HUES6 (cell line): ENCODE data around the gene MLH3.
A peak's percentile ranks its signal among the peaks of the same experiment; 100 is the strongest.
"Not testable (repeated sequence)": the region's sequence is repeated elsewhere in the genome, so short reads cannot be mapped to it uniquely, and the experiment has no call there.

ENCODE experiments used
- H3K27ac ChIP-seq: 2 replicates; pipeline ENCODE4 v1.7.0; 2013; ENCODE audit warnings: low read depth, mild to moderate bottlenecking, low read length, inconsistent platforms
- H3K27me3 ChIP-seq: 2 replicates; pipeline ENCODE4 v1.6.1; 2013; ENCODE audit warnings: low read length; ENCODE audit not compliant: control insufficient read depth, insufficient read depth
- H3K36me3 ChIP-seq: 2 replicates; pipeline ENCODE4 v1.6.1; 2013; ENCODE audit warnings: low read length; ENCODE audit not compliant: control insufficient read depth, insufficient read depth
- H3K4me1 ChIP-seq: 2 replicates; pipeline ENCODE4 v1.6.1; 2013; ENCODE audit warnings: low read length; ENCODE audit not compliant: control insufficient read depth, insufficient read depth
- H3K4me3 ChIP-seq: 2 replicates; pipeline ENCODE4 v1.5.1; 2013; ENCODE audit warnings: low read depth, low read length
- H3K9ac ChIP-seq: one replicate; pipeline ENCODE4 v1.6.1; 2013; ENCODE audit warnings: mild to moderate bottlenecking, low read length
- H3K9me3 ChIP-seq: 2 replicates; pipeline ENCODE4 v1.6.1; 2013; ENCODE audit warnings: low read depth, low read length; ENCODE audit not compliant: control insufficient read depth, insufficient read depth

The MLH3 gene

DNA sequence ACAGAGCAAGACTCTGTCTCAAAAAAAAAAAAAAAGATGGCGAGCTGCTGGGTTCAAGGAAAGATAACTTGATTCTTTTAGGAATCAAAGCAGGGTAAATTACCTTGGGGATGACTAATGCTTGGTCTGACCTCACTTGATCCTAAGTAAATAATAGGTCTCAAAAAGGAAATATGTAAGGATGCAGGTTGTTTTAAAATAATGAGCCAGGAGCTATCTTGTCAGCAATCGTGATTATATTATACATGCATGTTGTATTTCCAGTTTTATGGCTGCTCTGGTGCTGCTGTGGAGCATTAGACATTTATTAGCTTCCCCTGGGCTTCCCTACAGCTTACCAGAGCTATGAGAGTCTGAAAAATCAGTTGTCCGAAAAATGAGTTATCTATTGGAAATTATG lies 45.9 kb downstream of the MLH3 start:
- Histone ChIP-seq H3K27me3 (no peaks in the 10 kb centered on the region), H3K27ac (no peak overlapping the region), H3K36me3 (peaks cover 52% of the 10 kb centered on the region), H3K9me3 (no peaks in the 10 kb centered on the region), H3K4me1 (peaks cover 11% of the 10 kb centered on the region; the same call in 1 of the 2 replicates), H3K9ac (no peak overlapping the region), H3K4me3 (no peak overlapping the region)

GRCh38 chr14:75003250-75004027 lies 47.8 kb downstream of the MLH3 start:
- H3K4me3 ChIP-seq, result peak overlapping the region; percentile 95
- no peaks in the 10 kb centered on the region for H3K27me3 ChIP-seq
- H3K4me1 ChIP-seq, result peaks cover 11% of the 10 kb centered on the region; the same call in 1 of the 2 replicates
- H3K9ac ChIP-seq, result peak overlapping the region; percentile 88
- H3K27ac ChIP-seq, result peak overlapping the region; percentile 42; the same call in 1 of the 2 replicates
- H3K36me3 ChIP-seq, result peaks cover 36% of the 10 kb centered on the region
- no peaks in the 10 kb centered on the region for H3K9me3 ChIP-seq

- peak within 1 kb of the TSS; percentile 88 for H3K9ac ChIP-seq
- H3K4me1 ChIP-seq, result peaks cover 11% of the 10 kb centered on the region; the same call in 1 of the 2 replicates
- H3K27me3 ChIP-seq, result no peaks in the 10 kb centered on the region
- H3K36me3 ChIP-seq, result peaks cover 28% of the 10 kb centered on the region
- H3K4me3 ChIP-seq, result peak within 1 kb of the TSS; percentile 95
- H3K9me3 ChIP-seq, result no peaks in the 10 kb centered on the region
- H3K27ac ChIP-seq, result peak within 1 kb of the TSS; percentile 42; the same call in 1 of the 2 replicates
Observed at GRCh38 chr14:75002392-75003249, 48.6 kb downstream of the MLH3 start, which contains the start of gene EIF2B2. Gene EIF2B2, plus strand, starts transcription at chr14:75002921. Its CDS starts 70 bp downstream, at chr14:75002991.

- H3K4me3 ChIP-seq, result peak overlapping the region; percentile 95
- peaks cover 21% of the 10 kb centered on the region for H3K36me3 ChIP-seq
- H3K9me3 ChIP-seq, result no peaks in the 10 kb centered on the region
- H3K27ac ChIP-seq, result no peak overlapping the region
- no peaks in the 10 kb centered on the region for H3K27me3 ChIP-seq
- no peak overlapping the region for H3K9ac ChIP-seq
- peaks cover 11% of the 10 kb centered on the region; the same call in 1 of the 2 replicates for H3K4me1 ChIP-seq
Observed at GRCh38 chr14:75001899-75002298, 49.4 kb downstream of the MLH3 start.

GRCh38 chr14:75001261-75001660 lies 50.0 kb downstream of the MLH3 start:
- no peak overlapping the region for H3K27ac ChIP-seq
- no peaks in the 10 kb centered on the region for H3K9me3 ChIP-seq
- no peaks in the 10 kb centered on the region for H3K27me3 ChIP-seq
- H3K9ac ChIP-seq, result no peak overlapping the region
- H3K36me3 ChIP-seq, result peaks cover 15% of the 10 kb centered on the region
- no peak overlapping the region for H3K4me3 ChIP-seq
- peaks cover 11% of the 10 kb centered on the region; the same call in 1 of the 2 replicates for H3K4me1 ChIP-seq

- H3K36me3 ChIP-seq, H3K27me3 ChIP-seq, H3K9ac ChIP-seq, H3K9me3 ChIP-seq, H3K4me1 ChIP-seq, H3K4me3 ChIP-seq, H3K27ac ChIP-seq: not testable (repeated sequence)
Observed at GRCh38 chr14:74995781-74996180, 55.5 kb downstream of the MLH3 start.

GRCh38 chr14:74994182-74994581 lies 57.1 kb downstream of the MLH3 start:
- H3K36me3 ChIP-seq, H3K27ac ChIP-seq, H3K4me1 ChIP-seq, H3K9me3 ChIP-seq, H3K9ac ChIP-seq, H3K4me3 ChIP-seq, H3K27me3 ChIP-seq: not testable (repeated sequence)

DNA sequence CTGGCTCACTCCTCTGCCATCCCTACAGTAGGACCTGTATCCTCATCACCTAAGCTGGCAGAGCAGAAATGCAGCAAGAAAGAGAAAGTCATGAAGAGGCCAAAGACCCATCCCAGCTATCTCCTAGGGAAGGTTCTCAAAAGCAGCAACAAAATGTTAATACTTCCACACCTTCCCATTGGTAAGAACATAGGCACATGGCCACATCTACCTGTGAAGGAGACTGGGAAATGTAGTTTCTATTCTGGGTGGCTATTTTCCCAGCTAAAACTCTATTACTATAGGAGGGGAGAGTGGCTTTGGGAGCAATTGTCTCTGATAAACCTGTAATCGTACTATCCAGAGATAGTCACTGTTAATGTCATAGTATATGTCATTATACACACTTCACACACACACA lies 62.3 kb downstream of the MLH3 start:
- Histone ChIP-seq H3K36me3 (no peaks in the 10 kb centered on the region), H3K27ac (no peak overlapping the region), H3K9ac (no peak overlapping the region), H3K27me3 (no peaks in the 10 kb centered on the region), H3K9me3 (no peaks in the 10 kb centered on the region), H3K4me3 (no peak overlapping the region), H3K4me1 (peaks cover 14% of the 10 kb centered on the region; the same call in 1 of the 2 replicates)

DNA sequence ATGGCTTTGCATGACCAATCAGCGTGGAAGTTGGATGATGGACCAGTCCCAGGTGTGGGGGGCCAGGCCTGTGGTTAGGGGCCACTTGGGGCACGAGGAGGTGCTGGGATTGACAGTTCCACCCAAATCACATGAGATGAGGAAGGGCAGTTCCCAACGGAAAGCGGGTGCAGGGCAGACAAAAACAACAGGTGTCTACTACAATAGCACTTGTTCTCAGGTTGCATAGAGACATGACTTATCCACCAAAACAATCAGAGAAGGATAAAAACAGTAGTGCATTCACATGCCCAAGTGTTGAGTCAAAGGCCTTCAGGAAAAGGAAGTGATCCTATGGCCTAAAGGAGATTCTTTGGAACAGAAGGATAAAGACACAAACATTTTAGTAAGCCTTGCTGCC lies 63.1 kb downstream of the MLH3 start:
- Histone ChIP-seq H3K4me1 (peaks cover 14% of the 10 kb centered on the region; the same call in 1 of the 2 replicates), H3K27ac (no peak overlapping the region), H3K9me3 (no peaks in the 10 kb centered on the region), H3K4me3 (no peak overlapping the region), H3K36me3 (no peaks in the 10 kb centered on the region), H3K27me3 (no peaks in the 10 kb centered on the region), H3K9ac (no peak overlapping the region)

GRCh38 chr14:74985806-74986205 lies 65.5 kb downstream of the MLH3 start:
- no peak overlapping the region for H3K9ac ChIP-seq
- H3K27me3 ChIP-seq, result no peaks in the 10 kb centered on the region
- no peak overlapping the region for H3K27ac ChIP-seq
- H3K4me3 ChIP-seq, result no peak overlapping the region
- H3K9me3 ChIP-seq, result no peaks in the 10 kb centered on the region
- H3K4me1 ChIP-seq, result peaks cover 21% of the 10 kb centered on the region
- H3K36me3 ChIP-seq, result no peaks in the 10 kb centered on the region

- Histone ChIP-seq H3K4me3 (no peak overlapping the region), H3K4me1 (peaks cover 29% of the 10 kb centered on the region), H3K27ac (no peak overlapping the region), H3K27me3 (no peaks in the 10 kb centered on the region), H3K9ac (no peak overlapping the region), H3K36me3 (no peaks in the 10 kb centered on the region), H3K9me3 (no peaks in the 10 kb centered on the region)
Observed at GRCh38 chr14:74985028-74985310, 66.3 kb downstream of the MLH3 start.
